GM18861 (cell line): Measurements from ENCODE around the gene PEX11B.

ENCODE experiments used
- ATAC-seq: cut with Tn5 transposase; IDR thresholded peaks from one replicate; pipeline ENCODE4 v1.9.1; 2021; ENCODE audit not compliant: unreplicated experiment

Gene PEX11B

DNA sequence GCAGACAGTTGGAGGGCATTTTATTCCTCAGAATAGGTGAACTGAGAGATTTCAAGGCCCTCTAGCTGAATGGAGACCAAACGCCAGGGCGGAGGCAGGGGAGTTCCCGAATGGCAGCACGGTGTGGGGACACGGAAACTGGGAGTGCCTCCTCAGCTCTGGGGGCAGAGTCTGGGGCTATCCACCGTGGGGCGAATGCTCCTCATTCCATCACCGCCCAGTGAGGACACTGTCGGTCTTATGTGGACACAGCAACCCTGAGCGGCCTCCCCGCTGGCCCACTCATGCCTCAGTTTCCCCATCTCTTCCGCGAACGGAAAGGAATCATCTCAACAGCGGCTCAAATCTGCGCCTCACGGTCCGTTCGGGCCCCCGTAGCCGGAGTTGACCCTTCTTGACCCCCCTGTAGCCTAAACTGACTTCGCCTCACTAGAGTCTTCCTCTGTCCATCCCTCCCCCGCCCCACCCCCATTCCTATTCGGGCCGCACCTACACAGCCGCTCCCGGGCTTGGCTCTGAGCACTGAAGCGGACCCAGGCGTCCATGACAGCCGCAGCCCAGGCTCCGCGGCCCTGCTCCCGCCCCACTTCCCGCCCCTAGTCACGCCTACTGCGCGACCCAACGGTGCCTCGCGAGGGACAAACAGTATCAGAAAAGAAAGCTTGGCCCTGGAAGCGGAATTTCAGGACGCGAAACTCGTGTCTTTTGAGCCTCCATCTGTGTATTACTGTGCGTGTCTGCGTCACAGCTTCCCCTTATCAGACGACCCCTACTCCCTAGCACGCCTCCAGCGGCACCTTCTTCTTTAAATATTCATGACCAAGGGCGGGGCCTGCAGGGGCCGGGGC lies at the start of gene PEX11B:
Gene PEX11B, minus strand, starts transcription at position 574 of the 848 bp plus-strand sequence. Its CDS starts 29 bp downstream, at position 545.
- ATAC-seq: peak; percentile 72

- ATAC-seq: no peak
These were observed 48.8 kb upstream of the PEX11B start for GRCh38 chr1:145967288-145967687.

DNA sequence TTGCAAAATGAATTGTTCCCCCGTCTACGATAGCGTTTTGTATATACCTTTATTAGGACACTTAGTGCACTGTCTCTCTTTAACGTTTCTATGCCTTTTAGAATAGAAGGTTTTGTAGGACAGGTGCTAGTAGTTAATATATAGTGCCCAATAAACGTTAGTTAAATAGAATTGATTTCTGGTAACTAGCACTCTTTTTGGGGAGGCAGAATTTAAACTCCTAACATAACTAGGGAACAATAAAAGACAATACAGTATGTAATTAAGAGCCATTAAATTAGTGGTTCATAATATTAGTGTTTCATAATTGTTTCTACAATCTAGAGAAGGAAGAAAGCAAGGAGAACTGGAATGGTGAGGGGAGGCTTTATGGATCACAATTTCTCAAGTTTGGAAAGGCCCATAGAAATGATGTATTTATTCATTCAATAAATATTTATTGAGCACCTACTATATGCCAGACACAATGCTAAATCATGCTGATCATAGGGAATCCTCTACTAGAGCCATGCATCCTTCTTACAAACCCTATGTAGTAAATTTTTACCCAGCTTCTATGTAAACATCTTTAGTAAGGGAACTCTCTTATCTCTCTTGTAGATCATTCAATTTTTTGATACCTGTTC lies 46.7 kb upstream of the PEX11B start:
- ATAC-seq: no peak

GRCh38 chr1:145964328-145965118 lies 46.0 kb upstream of the PEX11B start, which contains the start of the genes ANKRD34A and POLR3GL:
ANKRD34A (minus strand) TSS chr1:145964575; CDS start chr1:145961759, 2,816 bp downstream.
POLR3GL (plus strand) TSS chr1:145964690; CDS start chr1:145974866, 10,176 bp downstream.
- peak; percentile 81 for ATAC-seq

- ATAC-seq: no peak
These were observed 44.9 kb upstream of the PEX11B start for GRCh38 chr1:145963265-145964019.

DNA sequence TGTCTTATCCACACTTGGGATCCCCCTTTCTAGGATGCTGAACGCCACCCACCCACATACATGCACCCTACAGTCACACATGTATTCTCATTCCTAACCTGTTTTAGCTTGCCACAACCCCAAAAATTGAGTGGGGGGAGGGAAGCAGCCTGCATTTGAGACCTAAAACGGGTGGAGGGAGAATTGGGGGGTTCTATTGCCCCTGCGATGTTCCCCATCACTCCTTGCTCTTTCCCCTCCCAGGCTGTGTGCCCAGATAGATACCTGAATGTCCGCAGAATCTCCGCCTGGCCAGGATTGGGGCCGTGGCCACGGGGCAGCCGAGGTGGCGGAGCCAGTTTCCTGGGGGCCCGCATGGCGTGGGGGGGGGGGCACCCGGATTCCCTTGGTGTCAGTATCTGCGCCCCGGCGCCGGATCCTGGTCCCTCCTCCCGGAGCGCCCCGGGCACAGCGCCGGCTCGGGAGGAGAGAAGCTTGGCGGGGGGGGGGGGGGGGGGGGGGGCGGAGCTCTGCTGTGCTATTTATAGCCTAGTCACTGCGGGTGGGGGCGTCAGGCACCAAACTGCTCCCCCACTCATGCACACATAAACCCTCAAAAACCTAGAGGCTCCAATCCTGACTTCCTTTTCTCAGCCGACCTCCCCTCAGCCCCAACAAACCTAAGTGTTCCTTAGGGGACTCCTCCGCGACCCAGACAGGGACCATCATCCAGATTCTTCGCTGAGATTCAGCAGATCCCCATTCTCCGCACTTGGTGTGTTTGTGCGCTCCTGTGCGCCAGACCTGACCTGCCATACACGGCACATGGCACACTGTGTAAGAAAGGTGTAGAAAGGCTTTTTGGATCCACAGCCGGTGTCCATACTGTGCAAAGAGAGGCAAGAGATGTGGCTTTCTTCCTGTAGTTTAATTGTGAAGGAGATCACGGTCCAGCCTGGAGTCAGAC lies 43.9 kb upstream of the PEX11B start:
- ATAC-seq: no peak

GRCh38 chr1:145961425-145962156 lies 43.1 kb upstream of the PEX11B start:
- no peak for ATAC-seq

GRCh38 chr1:145961109-145961424 lies 42.5 kb upstream of the PEX11B start:
- no peak for ATAC-seq

- no peak for ATAC-seq
These were observed 42.1 kb upstream of the PEX11B start for GRCh38 chr1:145960468-145961108.

- ATAC-seq: no peak
These were observed 41.5 kb upstream of the PEX11B start for GRCh38 chr1:145959957-145960467.

DNA sequence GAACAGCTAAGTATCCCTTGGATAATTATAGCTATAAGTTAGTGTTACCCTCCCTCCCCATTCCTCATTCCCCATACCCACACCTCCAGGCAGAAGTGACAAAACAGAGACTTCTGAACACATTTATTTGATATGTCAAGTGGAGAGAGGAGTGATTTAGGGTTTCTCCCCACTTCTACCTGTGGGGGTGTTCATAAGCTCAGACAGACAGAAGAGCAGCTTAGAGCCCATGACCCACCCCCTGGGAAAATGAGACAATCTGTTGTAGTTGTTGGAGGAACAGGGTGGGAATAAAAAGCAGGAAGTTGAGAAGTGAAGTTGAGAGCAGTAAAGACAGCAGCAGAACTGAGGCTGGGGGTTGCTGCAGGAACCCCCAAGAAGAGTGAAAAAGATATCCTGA lies 40.8 kb upstream of the PEX11B start:
- no peak for ATAC-seq

- ATAC-seq: no peak
These were observed 40.2 kb upstream of the PEX11B start for GRCh38 chr1:145958734-145959133.

DNA sequence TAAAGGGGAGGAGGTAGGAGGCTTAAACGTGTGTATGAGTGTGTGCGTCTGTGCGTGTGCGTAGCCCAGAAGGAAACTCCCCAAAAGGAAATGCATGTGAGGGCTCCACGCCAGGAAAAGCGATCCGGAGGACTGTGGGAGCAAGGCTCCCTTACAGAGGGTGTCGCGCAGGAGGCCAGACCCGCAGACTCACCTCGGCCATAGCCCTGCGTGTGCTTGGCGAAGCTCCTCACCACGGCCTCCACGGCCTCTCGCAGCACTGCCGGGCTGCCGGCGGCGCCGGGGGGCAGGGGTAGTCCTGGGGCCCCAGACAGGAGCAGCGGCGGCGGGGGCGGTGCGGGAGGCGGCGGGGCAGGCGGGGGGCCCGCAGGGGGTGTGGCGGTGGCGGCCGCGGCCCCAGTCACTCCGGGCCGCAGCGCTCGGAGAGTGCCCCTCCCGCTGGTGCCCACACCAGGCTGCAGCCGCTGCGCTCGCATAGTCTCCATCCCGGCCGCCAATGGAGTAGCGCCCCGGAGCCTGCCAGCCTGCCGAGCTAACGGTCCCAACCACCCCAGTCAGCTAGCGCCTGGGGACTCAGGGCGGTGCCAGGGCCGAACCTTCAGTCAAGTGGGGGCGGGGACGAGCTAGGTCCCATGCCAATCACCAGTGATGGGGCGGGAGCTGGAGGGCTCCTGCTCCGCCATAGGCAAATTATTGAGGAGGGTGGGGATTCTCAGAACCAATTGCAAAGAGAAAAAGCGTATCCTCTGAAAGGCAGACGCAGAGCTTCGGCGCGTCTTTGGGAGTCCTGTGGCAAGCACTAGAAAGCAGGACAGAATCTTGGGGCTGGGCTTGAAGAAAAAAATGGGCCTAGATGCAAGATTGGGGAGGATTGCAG lies 39.2 kb upstream of the PEX11B start, which contains the start of gene LIX1L:
Gene LIX1L, minus strand, starts transcription at position 575 of the 877 bp plus-strand sequence. Its CDS starts 90 bp downstream, at position 485.
- ATAC-seq: peak; percentile 72

DNA sequence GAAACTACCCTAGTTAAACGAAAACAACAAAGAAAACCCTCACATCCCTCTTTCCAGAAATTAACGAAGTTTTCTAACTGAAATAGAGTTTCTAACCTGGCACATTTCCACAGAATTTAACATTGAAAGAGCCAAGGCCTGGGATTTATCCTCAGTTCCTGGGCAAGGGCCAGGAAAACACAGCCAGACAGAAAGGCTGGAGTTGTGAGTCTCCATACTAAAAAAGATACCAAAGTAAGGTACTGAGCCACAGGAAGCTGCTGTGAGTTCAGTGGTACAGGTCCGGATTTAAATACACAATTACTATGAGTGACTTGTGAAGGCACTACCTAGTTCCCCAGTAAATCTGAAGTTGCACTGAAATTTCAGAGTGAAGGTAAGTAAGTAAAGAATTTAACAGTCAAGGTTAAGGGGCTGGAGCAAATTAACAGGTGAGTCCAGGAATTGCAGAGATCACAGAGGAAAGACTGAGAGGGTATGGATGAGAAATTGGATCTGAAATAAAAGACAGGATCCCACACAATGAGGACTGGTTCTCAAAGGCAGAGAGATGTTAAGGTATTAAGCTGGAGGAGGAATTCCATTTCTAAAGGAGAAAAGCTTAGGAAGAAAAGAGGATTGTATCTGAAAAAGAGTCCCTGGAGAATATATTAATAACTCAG lies 38.4 kb upstream of the PEX11B start:
- ATAC-seq: no peak

DNA sequence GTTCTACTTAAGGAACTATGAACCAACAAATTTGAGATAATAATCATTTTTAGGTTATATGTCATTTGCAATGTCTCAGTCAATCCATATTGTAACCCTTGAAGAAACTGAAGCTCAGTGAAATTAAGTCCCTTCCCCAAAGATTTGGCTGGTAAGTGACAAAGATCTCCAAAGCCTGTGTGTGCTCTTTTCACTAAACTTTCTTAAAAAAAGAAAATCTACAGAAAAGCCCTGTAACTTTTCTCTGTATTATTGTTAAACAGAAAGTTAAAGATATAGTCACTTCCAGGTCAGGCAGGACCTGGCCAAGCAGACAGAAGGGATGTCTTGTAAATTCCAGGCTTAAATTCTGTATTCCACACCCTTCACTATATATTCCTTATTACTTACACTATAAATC lies 37.8 kb upstream of the PEX11B start:
- ATAC-seq: no peak

DNA sequence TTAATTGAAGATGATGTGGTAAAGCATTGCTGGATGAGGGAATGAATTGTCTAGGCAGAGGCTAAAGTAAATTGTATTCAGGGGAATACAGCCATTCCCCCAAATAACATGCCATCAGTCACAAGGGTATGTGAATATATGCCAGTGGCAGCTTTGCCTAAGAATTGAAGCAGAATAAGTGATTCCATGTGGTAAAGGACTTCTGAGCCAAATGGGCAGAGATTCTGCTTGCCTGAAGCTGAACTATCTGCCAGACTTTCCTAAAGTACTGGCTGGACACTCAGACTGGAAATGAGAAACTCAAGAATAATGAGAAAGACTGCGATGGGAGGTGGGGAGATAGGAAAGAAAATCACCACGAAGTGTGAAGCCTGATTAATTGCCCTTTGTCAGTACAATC lies 36.9 kb upstream of the PEX11B start:
- no peak for ATAC-seq

DNA sequence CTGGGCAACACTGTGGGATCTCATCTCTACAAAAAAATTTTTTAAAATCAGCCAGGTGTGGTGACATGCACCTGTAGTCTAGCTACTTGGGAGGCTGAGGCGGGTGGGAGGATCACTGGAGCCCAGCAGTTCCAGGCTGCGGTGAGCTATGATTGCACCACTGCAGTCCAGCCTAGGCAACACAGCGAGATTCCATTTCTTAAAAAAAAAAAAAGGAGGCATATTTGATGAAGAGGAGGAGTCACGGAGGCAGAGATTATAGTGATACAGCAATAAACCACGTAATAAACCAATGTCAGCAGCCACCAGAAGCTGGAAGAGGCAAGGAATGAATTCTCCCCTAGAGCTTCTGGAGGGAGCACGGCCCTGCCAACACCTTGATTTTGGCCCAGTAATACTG lies 35.3 kb upstream of the PEX11B start:
- ATAC-seq: no peak
